Stimulated activated CD8-positive, alpha-beta memory T cell treated with anti-CD3 and anti-CD28 coated beads, Interleukin-12 subunit alpha, Interleukin-12 subunit beta, amount 100 ng/mL, for 24 hours (primary cell): ENCODE results near the gene TNFRSF8.
"Not testable (repeated sequence)": the region's sequence is repeated elsewhere in the genome, so short reads cannot be mapped to it uniquely, and the experiment has no call there.

ENCODE experiments used
- DNase-seq: peaks from one replicate; pipeline ENCODE4 v3.0.0-alpha.2; 2020; ENCODE audit errors: extremely low read depth

The TNFRSF8 gene

GRCh38 chr1:12085643-12086260 is 22.6 kb downstream of the TNFRSF8 start:
- DNase-seq, result no peak

- DNase-seq, result no peak
Observed at GRCh38 chr1:12087797-12088314, 24.8 kb downstream of the TNFRSF8 start.

GRCh38 chr1:12088607-12089006 is 25.5 kb downstream of the TNFRSF8 start:
- DNase-seq, result no peak

- DNase-seq, result no peak
Observed at GRCh38 chr1:12090326-12090725, 27.2 kb downstream of the TNFRSF8 start.

- DNase-seq, result no peak
Observed at GRCh38 chr1:12091191-12091590, 28.1 kb downstream of the TNFRSF8 start.

- no peak for DNase-seq
Observed at GRCh38 chr1:12094180-12094579, 31.1 kb downstream of the TNFRSF8 start.

- no peak for DNase-seq
Observed at GRCh38 chr1:12095452-12096263, 32.6 kb downstream of the TNFRSF8 start.

GRCh38 chr1:12096615-12097014 is 33.5 kb downstream of the TNFRSF8 start:
- no peak for DNase-seq

GRCh38 chr1:12097321-12097720 is 34.2 kb downstream of the TNFRSF8 start:
- DNase-seq, result no peak

GRCh38 chr1:12098786-12099185 is 35.7 kb downstream of the TNFRSF8 start:
- DNase-seq, result no peak

- DNase-seq, result no peak
Observed at GRCh38 chr1:12099610-12100009, 36.5 kb downstream of the TNFRSF8 start.

- DNase-seq, result no peak
Observed at GRCh38 chr1:12100071-12100470, 37.0 kb downstream of the TNFRSF8 start.

- not testable (repeated sequence) for DNase-seq
Observed at GRCh38 chr1:12101120-12101519, 38.0 kb downstream of the TNFRSF8 start.

GRCh38 chr1:12102066-12102465 is 39.0 kb downstream of the TNFRSF8 start:
- DNase-seq, result no peak

GRCh38 chr1:12104417-12104816 is 41.3 kb downstream of the TNFRSF8 start:
- no peak for DNase-seq

- no peak for DNase-seq
Observed at GRCh38 chr1:12106153-12106552, 43.0 kb downstream of the TNFRSF8 start.

- not testable (repeated sequence) for DNase-seq
Observed at GRCh38 chr1:12106861-12107260, 43.8 kb downstream of the TNFRSF8 start.

- DNase-seq, result no peak
Observed at GRCh38 chr1:12107718-12108117, 44.6 kb downstream of the TNFRSF8 start.

- no peak for DNase-seq
Observed at GRCh38 chr1:12109901-12110300, 46.8 kb downstream of the TNFRSF8 start.

GRCh38 chr1:12111741-12112140 is 48.6 kb downstream of the TNFRSF8 start:
- DNase-seq, result no peak

- no peak for DNase-seq
Observed at GRCh38 chr1:12112711-12113161, 49.6 kb downstream of the TNFRSF8 start.

- DNase-seq, result no peak
Observed at GRCh38 chr1:12113433-12114339, 50.6 kb downstream of the TNFRSF8 start.
